Fibroblast of the aortic adventitia (primary cell): ENCODE results near the gene FAM228A. TPM values are rescaled to one million over a fixed set of nuclear protein-coding genes. Genes with fewer than 3 reads are reported as not detected.

Experiments used
- DNase-seq: peaks from one replicate; pipeline ENCODE4 v3.0.0-alpha.2; 2010; ENCODE audit warnings: low read depth
- H3K4me3 ChIP-seq: 2 replicates; pipeline ENCODE4 v1.5.1; 2011; ENCODE audit warnings: low read depth, mild to moderate bottlenecking, control low read depth, low read length, moderate library complexity
- CTCF ChIP-seq: IDR thresholded peaks from 2 replicates; pipeline ENCODE4 v1.5.1; 2011; ENCODE audit warnings: mild to moderate bottlenecking, low read length, control low read depth, inconsistent platforms; ENCODE audit not compliant: insufficient read depth
- total RNA-seq: library from RNA; depleted of rRNA; stranded (reverse); fragments of >200 nt; gene quantifications from 2 replicates; pipeline ENCODE4 v1.2.3, GENCODE V29; 2012; ENCODE audit warnings: low replicate concordance

The FAM228A gene
- total RNA-seq, 1 donor, result 0.18 TPM

- DNase-seq, result peak; percentile 8
- TF ChIP-seq CTCF, result no peak
- no peak overlapping the region for H3K4me3 ChIP-seq
Observed at GRCh38 chr2:24231461-24231881, 56.6 kb downstream of the FAM228A start.

GRCh38 chr2:24233321-24233720 lies 58.5 kb downstream of the FAM228A start:
- no peak overlapping the region for H3K4me3 ChIP-seq
- TF ChIP-seq CTCF, result no peak
- no peak for DNase-seq

- no peak for DNase-seq
- H3K4me3 ChIP-seq, result no peak overlapping the region
- no peak for TF ChIP-seq CTCF
Observed at GRCh38 chr2:24237313-24237712, 62.5 kb downstream of the FAM228A start.

GRCh38 chr2:24238158-24238557 lies 63.3 kb downstream of the FAM228A start:
- DNase-seq, result no peak
- TF ChIP-seq CTCF, result no peak
- H3K4me3 ChIP-seq, result no peak overlapping the region

GRCh38 chr2:24239553-24239952 lies 64.7 kb downstream of the FAM228A start:
- no peak overlapping the region for H3K4me3 ChIP-seq
- TF ChIP-seq CTCF, result no peak
- no peak for DNase-seq

Other genes with a start within 250 kb of the FAM228A start
- gene ATAD2B, start 247.9 kb upstream of the FAM228A start, total RNA-seq, result 10.6 and 22.4 TPM in 2 replicates
- gene UBXN2A, start 234.6 kb upstream of the FAM228A start, total RNA-seq, result 12.4 and 14.2 TPM in 2 replicates
- gene MFSD2B, start 165.0 kb upstream of the FAM228A start, total RNA-seq, result not detected in 2 replicates
- gene WDCP, start 127.7 kb upstream of the FAM228A start, total RNA-seq, result 6.4 and 9.3 TPM in 2 replicates
- gene FKBP1B, start 125.3 kb upstream of the FAM228A start, total RNA-seq, result 3.5 and 7.9 TPM in 2 replicates
- 162 and 191 TPM in 2 replicates for gene SF3B6, start 98.7 kb upstream of the FAM228A start, total RNA-seq
- gene TP53I3, start 90.2 kb upstream of the FAM228A start, total RNA-seq, result 22.3 and 38.7 TPM in 2 replicates
- gene PFN4, start 51.7 kb upstream of the FAM228A start, total RNA-seq, result 0.45 and 1.7 TPM in 2 replicates
- 7.0 and 10.3 TPM in 2 replicates for gene FAM228B, start 51.6 kb upstream of the FAM228A start, total RNA-seq
- gene ITSN2, start 185.5 kb downstream of the FAM228A start, total RNA-seq, result 23.9 and 32.4 TPM in 2 replicates